Measurements from ENCODE around the gene TIMP2.
A peak's percentile ranks its signal among the peaks of the same experiment; 100 is the strongest.

Gene TIMP2

DNA sequence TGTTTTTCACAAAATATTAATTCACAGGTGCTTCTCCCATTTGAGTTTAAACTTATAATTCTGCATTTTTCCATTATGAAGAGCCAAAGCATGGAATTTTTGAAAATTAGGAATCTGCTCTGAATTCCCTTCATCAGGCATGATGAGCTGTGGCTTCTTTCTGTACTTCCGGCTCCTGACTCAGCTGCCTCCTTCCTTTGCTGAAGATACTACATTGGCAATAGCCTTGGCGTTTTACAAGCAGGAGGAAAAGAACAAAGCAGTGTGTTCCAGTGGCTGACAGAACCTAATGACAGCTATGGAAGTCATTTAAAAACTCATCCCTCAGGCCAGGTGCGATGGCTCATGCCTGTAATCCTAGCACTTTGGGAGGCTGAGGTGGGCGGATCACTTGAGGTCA lies 66.1 kb downstream of the TIMP2 start:
- H3K27ac ChIP-seq (ENCODE audit: insufficient read depth, low read length, poor library complexity, severe bottlenecking): no peak overlapping the region
- no peaks in the 10 kb centered on the region for H3K9me3 ChIP-seq (ENCODE audit: control insufficient read depth, low read length)
- no peaks in the 10 kb centered on the region for H3K4me1 ChIP-seq (ENCODE audit: control insufficient read depth, insufficient read depth, low read length, poor library complexity, severe bottlenecking)
- no peak for DNase-seq
- no peaks in the 10 kb centered on the region for H3K27me3 ChIP-seq (replicated peaks; ENCODE audit: control insufficient read depth, insufficient read depth, low read length, poor library complexity, severe bottlenecking)
- no peak overlapping the region for H3K4me3 ChIP-seq (ENCODE audit: insufficient read depth, low read depth, low read length, poor library complexity, severe bottlenecking)
- no peaks in the 10 kb centered on the region for H3K36me3 ChIP-seq (ENCODE audit: control insufficient read depth, insufficient read depth, low read length)

GRCh38 chr17:78857266-78857665 lies 67.9 kb downstream of the TIMP2 start:
- no peak for DNase-seq
- Histone ChIP-seq H3K27ac (ENCODE audit: insufficient read depth, low read length, poor library complexity, severe bottlenecking) (no peak overlapping the region), H3K4me1 (ENCODE audit: control insufficient read depth, insufficient read depth, low read length, poor library complexity, severe bottlenecking) (no peaks in the 10 kb centered on the region), H3K27me3 (replicated peaks; ENCODE audit: control insufficient read depth, insufficient read depth, low read length, poor library complexity, severe bottlenecking) (no peaks in the 10 kb centered on the region), H3K36me3 (ENCODE audit: control insufficient read depth, insufficient read depth, low read length) (no peaks in the 10 kb centered on the region), H3K9me3 (ENCODE audit: control insufficient read depth, low read length) (no peaks in the 10 kb centered on the region), H3K4me3 (ENCODE audit: insufficient read depth, low read depth, low read length, poor library complexity, severe bottlenecking) (no peak overlapping the region)

GRCh38 chr17:78855561-78856165 lies 69.5 kb downstream of the TIMP2 start:
- no peak for DNase-seq
- Histone ChIP-seq H3K27ac (ENCODE audit: insufficient read depth, low read length, poor library complexity, severe bottlenecking) (no peak overlapping the region), H3K4me1 (ENCODE audit: control insufficient read depth, insufficient read depth, low read length, poor library complexity, severe bottlenecking) (no peaks in the 10 kb centered on the region), H3K9me3 (ENCODE audit: control insufficient read depth, low read length) (no peaks in the 10 kb centered on the region), H3K4me3 (ENCODE audit: insufficient read depth, low read depth, low read length, poor library complexity, severe bottlenecking) (no peak overlapping the region), H3K27me3 (replicated peaks; ENCODE audit: control insufficient read depth, insufficient read depth, low read length, poor library complexity, severe bottlenecking) (no peaks in the 10 kb centered on the region), H3K36me3 (ENCODE audit: control insufficient read depth, insufficient read depth, low read length) (no peaks in the 10 kb centered on the region)

GRCh38 chr17:78854508-78854907 lies 70.7 kb downstream of the TIMP2 start:
- no peak overlapping the region for H3K4me3 ChIP-seq (ENCODE audit: insufficient read depth, low read depth, low read length, poor library complexity, severe bottlenecking)
- no peaks in the 10 kb centered on the region for H3K4me1 ChIP-seq (ENCODE audit: control insufficient read depth, insufficient read depth, low read length, poor library complexity, severe bottlenecking)
- H3K9me3 ChIP-seq (ENCODE audit: control insufficient read depth, low read length): no peaks in the 10 kb centered on the region
- H3K27ac ChIP-seq (ENCODE audit: insufficient read depth, low read length, poor library complexity, severe bottlenecking): no peak overlapping the region
- H3K27me3 ChIP-seq (replicated peaks; ENCODE audit: control insufficient read depth, insufficient read depth, low read length, poor library complexity, severe bottlenecking): no peaks in the 10 kb centered on the region
- DNase-seq: no peak
- H3K36me3 ChIP-seq (ENCODE audit: control insufficient read depth, insufficient read depth, low read length): no peaks in the 10 kb centered on the region

GRCh38 chr17:78853926-78854394 lies 71.2 kb downstream of the TIMP2 start:
- Histone ChIP-seq H3K36me3 (ENCODE audit: control insufficient read depth, insufficient read depth, low read length) (no peaks in the 10 kb centered on the region), H3K27ac (ENCODE audit: insufficient read depth, low read length, poor library complexity, severe bottlenecking) (no peak overlapping the region), H3K9me3 (ENCODE audit: control insufficient read depth, low read length) (no peaks in the 10 kb centered on the region), H3K27me3 (replicated peaks; ENCODE audit: control insufficient read depth, insufficient read depth, low read length, poor library complexity, severe bottlenecking) (no peaks in the 10 kb centered on the region), H3K4me3 (ENCODE audit: insufficient read depth, low read depth, low read length, poor library complexity, severe bottlenecking) (no peak overlapping the region), H3K4me1 (ENCODE audit: control insufficient read depth, insufficient read depth, low read length, poor library complexity, severe bottlenecking) (no peaks in the 10 kb centered on the region)
- DNase-seq: no peak

DNA sequence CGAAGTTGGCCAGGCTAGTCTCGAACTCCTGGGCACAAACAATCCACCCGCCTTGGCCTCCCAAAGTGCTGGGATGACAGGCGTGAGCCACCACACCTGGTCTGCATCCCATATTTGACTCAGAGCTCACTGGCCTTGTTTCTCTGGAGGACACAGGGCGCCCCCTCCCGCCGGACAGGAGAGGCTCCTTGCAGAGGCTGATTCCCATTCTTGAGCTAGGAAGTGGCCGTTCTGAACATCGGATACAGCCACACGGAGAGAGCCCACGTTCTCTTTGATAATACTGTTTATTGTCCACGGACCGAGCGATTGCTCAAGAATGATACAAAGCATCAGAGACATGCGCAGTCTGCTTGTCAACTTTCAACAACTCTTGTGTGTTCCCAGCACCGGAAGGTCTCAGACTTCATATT lies 72.5 kb downstream of the TIMP2 start:
- Histone ChIP-seq H3K4me1 (ENCODE audit: control insufficient read depth, insufficient read depth, low read length, poor library complexity, severe bottlenecking) (no peaks in the 10 kb centered on the region), H3K9me3 (ENCODE audit: control insufficient read depth, low read length) (no peaks in the 10 kb centered on the region), H3K27ac (ENCODE audit: insufficient read depth, low read length, poor library complexity, severe bottlenecking) (no peak overlapping the region), H3K27me3 (replicated peaks; ENCODE audit: control insufficient read depth, insufficient read depth, low read length, poor library complexity, severe bottlenecking) (no peaks in the 10 kb centered on the region), H3K4me3 (ENCODE audit: insufficient read depth, low read depth, low read length, poor library complexity, severe bottlenecking) (no peak overlapping the region), H3K36me3 (ENCODE audit: control insufficient read depth, insufficient read depth, low read length) (no peaks in the 10 kb centered on the region)
- DNase-seq: no peak

DNA sequence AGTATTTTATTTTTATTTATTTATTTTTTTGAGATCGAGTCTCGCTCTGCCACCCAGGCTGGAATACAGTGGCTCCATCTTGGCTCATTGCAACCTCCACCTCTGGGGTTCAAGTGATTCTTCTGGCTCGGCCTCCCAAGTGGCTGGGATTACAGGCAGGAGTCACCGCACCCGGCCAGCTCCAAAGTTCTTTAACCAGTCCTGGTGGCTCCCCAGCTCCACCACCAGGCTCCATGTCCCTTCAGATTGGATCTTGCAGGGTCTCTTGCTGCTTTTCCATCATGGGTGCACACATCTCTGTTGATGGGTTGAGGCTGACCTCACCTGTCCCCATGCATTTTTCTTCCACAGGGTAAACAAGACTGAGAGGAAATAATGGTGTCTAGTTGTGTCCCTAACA lies 76.2 kb downstream of the TIMP2 start:
- DNase-seq: no peak

DNA sequence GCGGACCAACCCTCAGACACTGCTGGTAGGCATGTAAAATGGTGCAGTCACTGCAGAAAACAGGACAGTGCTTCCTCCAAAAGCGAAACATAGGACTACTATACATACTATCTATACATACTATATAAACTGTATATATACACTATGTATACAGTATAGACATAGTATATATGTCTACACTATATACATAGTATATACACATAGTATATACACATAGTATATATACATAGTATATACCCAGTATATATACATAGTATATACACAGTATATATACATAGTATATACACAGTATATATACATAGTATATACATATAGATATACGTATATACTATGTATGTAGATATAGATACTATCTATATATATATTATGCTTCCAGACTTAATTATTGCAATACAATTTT lies 78.1 kb downstream of the TIMP2 start:
- no peaks in the 10 kb centered on the region for H3K9me3 ChIP-seq (ENCODE audit: control insufficient read depth, low read length)
- H3K36me3 ChIP-seq (ENCODE audit: control insufficient read depth, insufficient read depth, low read length): no peaks in the 10 kb centered on the region
- no peak for DNase-seq
- no peak overlapping the region for H3K4me3 ChIP-seq (ENCODE audit: insufficient read depth, low read depth, low read length, poor library complexity, severe bottlenecking)
- no peaks in the 10 kb centered on the region for H3K4me1 ChIP-seq (ENCODE audit: control insufficient read depth, insufficient read depth, low read length, poor library complexity, severe bottlenecking)
- H3K27me3 ChIP-seq (replicated peaks; ENCODE audit: control insufficient read depth, insufficient read depth, low read length, poor library complexity, severe bottlenecking): no peaks in the 10 kb centered on the region
- H3K27ac ChIP-seq (ENCODE audit: insufficient read depth, low read length, poor library complexity, severe bottlenecking): no peak overlapping the region

More for the DNA sequence above, 76.2 kb downstream of the TIMP2 start:
- Histone ChIP-seq H3K27me3 (replicated peaks; ENCODE audit: control insufficient read depth, insufficient read depth, low read length, poor library complexity, severe bottlenecking) (no peaks in the 10 kb centered on the region), H3K27ac (ENCODE audit: insufficient read depth, low read length, poor library complexity, severe bottlenecking) (no peak overlapping the region), H3K9me3 (ENCODE audit: control insufficient read depth, low read length) (no peaks in the 10 kb centered on the region), H3K4me1 (ENCODE audit: control insufficient read depth, insufficient read depth, low read length, poor library complexity, severe bottlenecking) (no peaks in the 10 kb centered on the region), H3K4me3 (ENCODE audit: insufficient read depth, low read depth, low read length, poor library complexity, severe bottlenecking) (no peak overlapping the region), H3K36me3 (ENCODE audit: control insufficient read depth, insufficient read depth, low read length) (no peaks in the 10 kb centered on the region)

DNA sequence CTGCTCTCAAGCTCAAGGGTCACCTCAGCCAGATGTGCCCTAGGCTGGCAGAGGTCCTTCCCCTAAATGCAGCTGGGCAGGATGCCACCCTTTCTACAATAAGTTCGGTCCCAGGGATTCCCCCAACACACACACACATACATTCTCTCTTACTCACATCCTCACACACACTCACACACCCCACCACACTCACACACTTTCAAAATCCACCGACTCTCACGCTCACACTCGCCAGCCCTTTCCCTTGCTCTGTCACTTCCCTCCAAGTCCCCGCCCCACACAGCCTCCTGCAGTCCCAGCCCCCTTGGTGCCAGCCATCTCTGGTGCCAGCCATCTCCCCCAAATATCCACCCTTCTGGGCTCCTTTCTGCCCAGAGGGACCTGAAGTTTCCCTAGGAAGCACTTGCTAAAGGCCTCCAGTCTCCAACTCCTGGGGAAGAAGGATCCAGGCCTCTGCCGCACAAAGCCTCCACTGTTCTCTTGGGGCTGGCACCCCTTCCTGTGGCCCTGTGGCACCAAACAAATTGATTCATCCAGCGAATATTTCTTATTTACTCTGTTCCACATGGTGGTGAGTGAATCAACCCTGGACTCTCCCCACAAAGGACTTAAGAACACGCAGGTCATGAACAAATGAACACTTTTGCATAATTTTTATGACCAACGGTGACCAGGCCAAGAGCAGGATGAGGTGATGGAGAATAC lies 80.7 kb downstream of the TIMP2 start:
- Histone ChIP-seq H3K4me3 (ENCODE audit: insufficient read depth, low read depth, low read length, poor library complexity, severe bottlenecking) (no peak overlapping the region), H3K9me3 (ENCODE audit: control insufficient read depth, low read length) (no peaks in the 10 kb centered on the region), H3K4me1 (ENCODE audit: control insufficient read depth, insufficient read depth, low read length, poor library complexity, severe bottlenecking) (peaks cover 7% of the 10 kb centered on the region), H3K27ac (ENCODE audit: insufficient read depth, low read length, poor library complexity, severe bottlenecking) (no peak overlapping the region), H3K36me3 (ENCODE audit: control insufficient read depth, insufficient read depth, low read length) (no peaks in the 10 kb centered on the region), H3K27me3 (replicated peaks; ENCODE audit: control insufficient read depth, insufficient read depth, low read length, poor library complexity, severe bottlenecking) (no peaks in the 10 kb centered on the region)
- no peak for DNase-seq

DNA sequence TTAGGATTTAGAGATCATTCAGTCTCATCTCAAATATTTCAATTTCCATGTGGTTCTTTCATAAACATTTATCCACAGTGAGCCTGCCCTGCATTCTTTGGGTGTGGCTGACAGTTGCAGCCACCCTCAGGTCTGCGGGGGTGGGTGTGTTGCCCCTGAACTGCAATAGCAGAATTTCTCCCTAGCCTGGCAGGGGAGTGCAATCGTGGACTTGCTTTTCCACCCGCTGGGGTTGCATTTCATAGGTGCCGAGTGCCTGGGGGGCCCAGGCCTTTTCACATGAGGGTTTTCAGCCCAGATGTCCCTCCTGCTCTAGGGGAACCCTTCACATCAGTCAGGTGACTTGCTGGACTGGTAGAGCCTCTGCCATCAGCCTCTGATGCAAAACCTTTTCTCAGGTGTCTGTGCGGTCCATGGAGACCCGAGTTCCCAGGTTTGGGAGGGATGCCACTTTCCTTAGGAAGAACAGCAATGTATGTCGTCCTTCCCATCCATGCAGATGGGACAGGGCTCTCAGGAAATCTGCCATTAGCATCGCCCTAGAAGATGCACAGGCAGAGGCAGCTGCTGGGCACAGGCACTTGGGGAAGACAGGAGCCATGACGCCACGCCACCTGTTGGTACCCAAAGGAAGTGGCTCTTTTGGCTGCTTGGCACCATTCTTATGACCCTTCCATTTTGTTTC lies 82.2 kb downstream of the TIMP2 start:
- Histone ChIP-seq H3K9me3 (ENCODE audit: control insufficient read depth, low read length) (no peaks in the 10 kb centered on the region), H3K4me3 (ENCODE audit: insufficient read depth, low read depth, low read length, poor library complexity, severe bottlenecking) (no peak overlapping the region), H3K27me3 (replicated peaks; ENCODE audit: control insufficient read depth, insufficient read depth, low read length, poor library complexity, severe bottlenecking) (no peaks in the 10 kb centered on the region), H3K4me1 (ENCODE audit: control insufficient read depth, insufficient read depth, low read length, poor library complexity, severe bottlenecking) (peaks cover 18% of the 10 kb centered on the region), H3K27ac (ENCODE audit: insufficient read depth, low read length, poor library complexity, severe bottlenecking) (no peak overlapping the region), H3K36me3 (ENCODE audit: control insufficient read depth, insufficient read depth, low read length) (no peaks in the 10 kb centered on the region)
- DNase-seq: peak; percentile 24 to 50 (median 34)
